OCI-LY1 (cell line): ENCODE measurements around the gene KPTN.

Source experiments
- H2AFZ ChIP-seq: fragments of 200-600 bp; sonication (generic), shearing (Covaris generic); 2 replicates; pipeline ENCODE4 v1.6.0; 2014; ENCODE audit warnings: antibody characterized with exemption, mild to moderate bottlenecking, low read length
- H3F3A ChIP-seq: fragments of 200-600 bp; sonication (generic), shearing (Covaris generic); 2 replicates; pipeline ENCODE4 v1.6.0; 2014; ENCODE audit warnings: mild to moderate bottlenecking, antibody characterized with exemption, low read length, moderate library complexity; ENCODE audit not compliant: insufficient read depth
- H3K27ac ChIP-seq: fragments of 200-600 bp; sonication (generic); 2 replicates; pipeline ENCODE4 v1.5.1; 2014; ENCODE audit warnings: low read length, mixed run types, mild to moderate bottlenecking, low read depth; ENCODE audit not compliant: poor library complexity, severe bottlenecking
- H3K27me3 ChIP-seq: fragments of 200-600 bp; sonication (generic); 2 replicates; pipeline ENCODE4 v1.6.0; 2014; ENCODE audit warnings: antibody characterized with exemption, mild to moderate bottlenecking, low read length, moderate library complexity; ENCODE audit not compliant: insufficient read depth
- H3K36me3 ChIP-seq: fragments of 200-600 bp; sonication (generic); 2 replicates; pipeline ENCODE4 v1.6.1; 2014; ENCODE audit warnings: mild to moderate bottlenecking, antibody characterized with exemption, low read length, moderate library complexity, mixed read lengths; ENCODE audit not compliant: insufficient read depth
- H3K4me1 ChIP-seq: fragments of 200-600 bp; sonication (generic); 2 replicates; pipeline ENCODE4 v1.5.1; 2014; ENCODE audit warnings: mild to moderate bottlenecking, low read length, moderate library complexity; ENCODE audit not compliant: insufficient read depth, severe bottlenecking
- H3K4me2 ChIP-seq: fragments of 200-600 bp; sonication (generic), shearing (Covaris generic); 2 replicates; pipeline ENCODE4 v1.6.1; 2014; ENCODE audit warnings: low read length
- H3K4me3 ChIP-seq: fragments of 200-600 bp; sonication (generic); 2 replicates; pipeline ENCODE4 v1.5.1; 2014; ENCODE audit warnings: low read length, low read depth, mild to moderate bottlenecking, mixed read lengths; ENCODE audit not compliant: poor library complexity, severe bottlenecking
- H3K79me2 ChIP-seq: fragments of 200-600 bp; shearing (Covaris generic); 2 replicates; pipeline ENCODE4 v1.6.1; 2016; ENCODE audit warnings: mixed run types, low read length, mixed read lengths; ENCODE audit not compliant: insufficient read depth
- H3K9ac ChIP-seq: fragments of 200-600 bp; sonication (generic), shearing (Covaris generic); 2 replicates; pipeline ENCODE4 v1.6.1; 2014; ENCODE audit warnings: mild to moderate bottlenecking, low read length, mixed read lengths
- H3K9me2 ChIP-seq: fragments of 200-600 bp; sonication (generic), shearing (Covaris generic); 2 replicates; pipeline ENCODE4 v1.6.1; 2014; ENCODE audit warnings: low read depth, mild to moderate bottlenecking, low read length, mixed read lengths
- H3K9me3 ChIP-seq: fragments of 200-600 bp; shearing (Covaris generic); 2 replicates; pipeline ENCODE4 v1.6.1; 2014; ENCODE audit warnings: low read length, mixed read lengths
- H4K20me1 ChIP-seq: fragments of 200-600 bp; sonication (generic), shearing (Covaris generic); 2 replicates; pipeline ENCODE4 v1.6.0; 2016; ENCODE audit warnings: mild to moderate bottlenecking, low read length; ENCODE audit not compliant: insufficient read depth
- CTCF ChIP-seq: fragments of 200-600 bp; sonication (generic), shearing (Covaris generic); IDR thresholded peaks from 2 replicates; pipeline ENCODE4 v1.5.1; 2017; ENCODE audit warnings: mild to moderate bottlenecking, antibody characterized with exemption, low read length, moderate library complexity, mixed read lengths
- EZH2 ChIP-seq: fragments of 200-600 bp; sonication (generic), shearing (Covaris generic); IDR thresholded peaks from 2 replicates; pipeline ENCODE4 v1.8.0; 2017; ENCODE audit warnings: borderline replicate concordance, mixed run types, mild to moderate bottlenecking, antibody characterized with exemption, low read length, moderate library complexity, mixed read lengths

KPTN gene

GRCh38 chr19:47444388-47444821 lies 39.6 kb downstream of the KPTN start:
- Histone ChIP-seq H3K4me3 (no peak overlapping the region), H3K4me2 (no peak overlapping the region), H2AFZ (no peak overlapping the region), H3K9me2 (no peaks in the 10 kb centered on the region), H3K36me3 (no peaks in the 10 kb centered on the region), H3F3A (no peaks in the 10 kb centered on the region), H3K9ac (no peak overlapping the region), H3K27ac (no peak overlapping the region), H3K79me2 (no peaks in the 10 kb centered on the region), H3K27me3 (peaks cover 3% of the 10 kb centered on the region; the same call in 1 of the 2 replicates), H4K20me1 (no peaks in the 10 kb centered on the region), H3K4me1 (peaks cover 4% of the 10 kb centered on the region), H3K9me3 (no peaks in the 10 kb centered on the region)
- TF ChIP-seq EZH2 (no peak), CTCF (no peak)

- peaks cover 4% of the 10 kb centered on the region for H3K4me1 ChIP-seq
- no peaks in the 10 kb centered on the region for H3F3A ChIP-seq
- no peaks in the 10 kb centered on the region for H3K9me2 ChIP-seq
- H3K9ac ChIP-seq: no peak overlapping the region
- no peaks in the 10 kb centered on the region for H3K36me3 ChIP-seq
- no peaks in the 10 kb centered on the region for H3K79me2 ChIP-seq
- no peak overlapping the region for H2AFZ ChIP-seq
- no peak overlapping the region for H3K4me3 ChIP-seq
- H3K4me2 ChIP-seq: no peak overlapping the region
- no peak for TF ChIP-seq CTCF
- no peak for TF ChIP-seq EZH2
- H3K27me3 ChIP-seq: peaks cover 3% of the 10 kb centered on the region; the same call in 1 of the 2 replicates
- H3K27ac ChIP-seq: no peak overlapping the region
- H3K9me3 ChIP-seq: no peaks in the 10 kb centered on the region
- no peaks in the 10 kb centered on the region for H4K20me1 ChIP-seq
Observed at GRCh38 chr19:47443331-47443730, 40.7 kb downstream of the KPTN start.

GRCh38 chr19:47438793-47439220 lies 45.2 kb downstream of the KPTN start:
- H3K4me3 ChIP-seq: no peak overlapping the region
- no peak overlapping the region for H2AFZ ChIP-seq
- no peak overlapping the region for H3K9ac ChIP-seq
- H3K27me3 ChIP-seq: peaks cover 3% of the 10 kb centered on the region; the same call in 1 of the 2 replicates
- TF ChIP-seq CTCF (no peak), EZH2 (no peak)
- no peaks in the 10 kb centered on the region for H3K79me2 ChIP-seq
- no peak overlapping the region for H3K4me2 ChIP-seq
- H3F3A ChIP-seq: no peaks in the 10 kb centered on the region
- H4K20me1 ChIP-seq: no peaks in the 10 kb centered on the region
- H3K27ac ChIP-seq: no peak overlapping the region
- H3K9me2 ChIP-seq: no peaks in the 10 kb centered on the region
- H3K4me1 ChIP-seq: no peaks in the 10 kb centered on the region
- no peaks in the 10 kb centered on the region for H3K9me3 ChIP-seq
- H3K36me3 ChIP-seq: no peaks in the 10 kb centered on the region
